Activated naive CD4-positive, alpha-beta T cell treated with anti-CD3 and anti-CD28 coated beads, Interleukin-2, amount 10 ng/mL, durations not matched to agents 5 hours and 36 hours (primary cell): ENCODE results near the gene UBE2H. TPM values are rescaled to one million over a fixed set of nuclear protein-coding genes. Genes with fewer than 3 reads are reported as not detected.

ENCODE experiments used
- total RNA-seq, 2 experiments: library from RNA; stranded (reverse); gene quantifications; one replicate each; pipeline ENCODE4 v1.2.3, GENCODE V29; 2021

Gene UBE2H
- 10 to 100 TPM; 40.9 to 46.5 TPM for total RNA-seq

GRCh38 chr7:129952653-129953560, at the start of gene UBE2H:
TSS of gene UBE2H (minus strand) at chr7:129952960. CDS start at chr7:129952555, 405 bp downstream.

Other genes with a start within 250 kb of the UBE2H start
- 10 to 100 TPM; 14.3 to 15.7 TPM for gene ZC3HC1, start 98.4 kb upstream of the UBE2H start, total RNA-seq
- 10 to 100 TPM; 15.0 to 16.5 TPM for gene KLHDC10, start 117.6 kb upstream of the UBE2H start, total RNA-seq